ENCODE measurements around the gene VAT1L.
"Not testable (repeated sequence)": the region's sequence is repeated elsewhere in the genome, so short reads cannot be mapped to it uniquely, and the experiment has no call there.

Gene VAT1L

GRCh38 chr16:77956231-77956630, 167.9 kb downstream of the VAT1L start:
- no peak for DNase-seq (ENCODE audit: low spot score)

GRCh38 chr16:77960766-77961165, 172.4 kb downstream of the VAT1L start:
- no peak for DNase-seq (ENCODE audit: low spot score)

- no peak for DNase-seq (ENCODE audit: low spot score)
These were observed 173.4 kb downstream of the VAT1L start for GRCh38 chr16:77961814-77962213.

- DNase-seq (ENCODE audit: low spot score): no peak
These were observed 174.3 kb downstream of the VAT1L start for GRCh38 chr16:77962689-77963088.

GRCh38 chr16:77963185-77964044, 175.1 kb downstream of the VAT1L start:
- DNase-seq (ENCODE audit: low spot score): no peak

GRCh38 chr16:77965346-77965745, 177.0 kb downstream of the VAT1L start:
- no peak for DNase-seq (ENCODE audit: low spot score)

GRCh38 chr16:77967054-77967904, 178.9 kb downstream of the VAT1L start:
- no peak for DNase-seq (ENCODE audit: low spot score)

GRCh38 chr16:77969861-77970260, 181.5 kb downstream of the VAT1L start:
- DNase-seq (ENCODE audit: low spot score): no peak

GRCh38 chr16:77970371-77970770, 182.0 kb downstream of the VAT1L start:
- no peak for DNase-seq (ENCODE audit: low spot score)

- peak; percentile 53 for DNase-seq (ENCODE audit: low spot score)
These were observed 183.1 kb downstream of the VAT1L start for GRCh38 chr16:77971306-77972061.

- no peak for DNase-seq (ENCODE audit: low spot score)
These were observed 183.7 kb downstream of the VAT1L start for GRCh38 chr16:77972062-77972392.

GRCh38 chr16:77974883-77975282, 186.5 kb downstream of the VAT1L start:
- DNase-seq (ENCODE audit: low spot score): no peak

GRCh38 chr16:77975942-77976341, 187.6 kb downstream of the VAT1L start:
- no peak for DNase-seq (ENCODE audit: low spot score)

GRCh38 chr16:77977339-77977738, 189.0 kb downstream of the VAT1L start:
- no peak for DNase-seq (ENCODE audit: low spot score)

GRCh38 chr16:77985111-77985510, 196.7 kb downstream of the VAT1L start:
- DNase-seq (ENCODE audit: low spot score): no peak

GRCh38 chr16:77986011-77986740, 197.8 kb downstream of the VAT1L start:
- DNase-seq (ENCODE audit: low spot score): no peak

GRCh38 chr16:77987810-77988209, 199.4 kb downstream of the VAT1L start:
- no peak for DNase-seq (ENCODE audit: low spot score)

- no peak for DNase-seq (ENCODE audit: low spot score)
These were observed 201.5 kb downstream of the VAT1L start for GRCh38 chr16:77989846-77990245.

GRCh38 chr16:77991701-77992100, 203.3 kb downstream of the VAT1L start:
- DNase-seq (ENCODE audit: low spot score): no peak

GRCh38 chr16:77992381-77992780, 204.0 kb downstream of the VAT1L start:
- DNase-seq (ENCODE audit: low spot score): not testable (repeated sequence)

- no peak for DNase-seq (ENCODE audit: low spot score)
These were observed 205.0 kb downstream of the VAT1L start for GRCh38 chr16:77993111-77993985.
